Nephron (organoid): Measurements from ENCODE around the gene RBBP8.
A peak's percentile ranks its signal among the peaks of the same experiment; 100 is the strongest.

Source experiments
- H3K27ac Mint-ChIP-seq, 3 experiments: 2 replicates each; pipeline ENCODE4 v1.8.0; 2020; ENCODE audit warnings: mixed read lengths in 3 of 3, mild to moderate bottlenecking in 2 of 3, moderate library complexity in 1 of 3
- H3K27me3 Mint-ChIP-seq: 2 replicates; pipeline ENCODE4 v1.8.0; 2021; ENCODE audit warnings: low read depth, mild to moderate bottlenecking, moderate library complexity, mixed read lengths
- H3K36me3 Mint-ChIP-seq: 2 replicates; pipeline ENCODE4 v1.8.0; 2020; ENCODE audit warnings: low read depth, mixed read lengths
- H3K4me1 Mint-ChIP-seq: 2 replicates; pipeline ENCODE4 v1.8.0; 2020; ENCODE audit warnings: mixed read lengths
- H3K4me3 Mint-ChIP-seq, 3 experiments: 2 replicates each; pipeline ENCODE4 v1.8.0; 2020; ENCODE audit warnings: mild to moderate bottlenecking in 3 of 3, mixed read lengths in 3 of 3, moderate library complexity in 2 of 3
- H3K9me3 Mint-ChIP-seq: 2 replicates; pipeline ENCODE4 v1.8.0; 2020; ENCODE audit warnings: mixed read lengths
- TF ChIP-seq, protein P1 (sequence below), 3 experiments: fragments of 200-600 bp; sonication (generic); IDR thresholded peaks; one replicate each; pipeline ENCODE4 v1.5.0; 2021; ENCODE audit warnings: antibody characterized with exemption in 3 of 3; ENCODE audit not compliant: unreplicated experiment in 3 of 3

RBBP8 gene

GRCh38 chr18:23053776-23054457, 120.8 kb downstream of the RBBP8 start:
- no peak overlapping the region for H3K4me3 Mint-ChIP-seq

DNA sequence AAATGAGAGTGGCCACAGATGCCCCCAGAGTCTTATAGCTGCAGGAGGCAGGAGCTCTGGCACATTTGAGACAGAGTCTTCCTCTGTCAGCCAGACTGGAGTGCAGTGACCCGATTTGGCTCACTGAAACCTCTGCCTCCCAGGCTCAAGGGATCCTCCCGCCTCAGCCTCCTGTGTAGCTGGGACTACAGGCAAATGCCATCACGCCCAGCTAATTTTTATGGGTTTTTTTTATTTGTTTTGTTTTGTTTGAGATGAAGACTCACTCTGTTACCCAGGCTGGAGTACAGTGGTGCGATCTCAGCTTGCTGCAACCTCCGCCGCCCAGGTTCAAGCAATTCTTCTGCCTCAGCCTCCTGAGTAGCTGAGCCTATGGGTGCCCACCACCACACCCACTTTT, 121.4 kb downstream of the RBBP8 start:
- Mint-ChIP-seq H3K4me3 (no peak overlapping the region), H3K27me3 (peaks cover 10% of the 10 kb centered on the region), H3K36me3 (no peaks in the 10 kb centered on the region), H3K9me3 (no peaks in the 10 kb centered on the region), H3K4me1 (peaks cover 10% of the 10 kb centered on the region), H3K27ac (no peak overlapping the region)
- TF ChIP-seq, protein P1, sequence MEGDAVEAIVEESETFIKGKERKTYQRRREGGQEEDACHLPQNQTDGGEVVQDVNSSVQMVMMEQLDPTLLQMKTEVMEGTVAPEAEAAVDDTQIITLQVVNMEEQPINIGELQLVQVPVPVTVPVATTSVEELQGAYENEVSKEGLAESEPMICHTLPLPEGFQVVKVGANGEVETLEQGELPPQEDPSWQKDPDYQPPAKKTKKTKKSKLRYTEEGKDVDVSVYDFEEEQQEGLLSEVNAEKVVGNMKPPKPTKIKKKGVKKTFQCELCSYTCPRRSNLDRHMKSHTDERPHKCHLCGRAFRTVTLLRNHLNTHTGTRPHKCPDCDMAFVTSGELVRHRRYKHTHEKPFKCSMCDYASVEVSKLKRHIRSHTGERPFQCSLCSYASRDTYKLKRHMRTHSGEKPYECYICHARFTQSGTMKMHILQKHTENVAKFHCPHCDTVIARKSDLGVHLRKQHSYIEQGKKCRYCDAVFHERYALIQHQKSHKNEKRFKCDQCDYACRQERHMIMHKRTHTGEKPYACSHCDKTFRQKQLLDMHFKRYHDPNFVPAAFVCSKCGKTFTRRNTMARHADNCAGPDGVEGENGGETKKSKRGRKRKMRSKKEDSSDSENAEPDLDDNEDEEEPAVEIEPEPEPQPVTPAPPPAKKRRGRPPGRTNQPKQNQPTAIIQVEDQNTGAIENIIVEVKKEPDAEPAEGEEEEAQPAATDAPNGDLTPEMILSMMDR (IDR thresholded peaks at IDR 0.05; ENCODE audit: unreplicated experiment in 3 of 3): no peak

More at GRCh38 chr18:23053776-23054457, 120.8 kb downstream of the RBBP8 start:
- Mint-ChIP-seq H3K36me3 (no peaks in the 10 kb centered on the region), H3K4me1 (peaks cover 10% of the 10 kb centered on the region), H3K9me3 (no peaks in the 10 kb centered on the region), H3K27me3 (peaks cover 10% of the 10 kb centered on the region), H3K27ac (no peak overlapping the region)
- TF ChIP-seq, protein P1 (IDR thresholded peaks at IDR 0.05; ENCODE audit: unreplicated experiment in 3 of 3): peak; percentile 30 to 37 (median 37)

GRCh38 chr18:23056315-23056714, 123.2 kb downstream of the RBBP8 start:
- H3K9me3 Mint-ChIP-seq: no peaks in the 10 kb centered on the region
- TF ChIP-seq, protein P1 (IDR thresholded peaks at IDR 0.05; ENCODE audit: unreplicated experiment in 3 of 3): no peak
- H3K36me3 Mint-ChIP-seq: no peaks in the 10 kb centered on the region
- no peak overlapping the region for H3K4me3 Mint-ChIP-seq
- H3K27me3 Mint-ChIP-seq: peaks cover 10% of the 10 kb centered on the region
- H3K27ac Mint-ChIP-seq: no peak overlapping the region
- H3K4me1 Mint-ChIP-seq: peaks cover 10% of the 10 kb centered on the region

DNA sequence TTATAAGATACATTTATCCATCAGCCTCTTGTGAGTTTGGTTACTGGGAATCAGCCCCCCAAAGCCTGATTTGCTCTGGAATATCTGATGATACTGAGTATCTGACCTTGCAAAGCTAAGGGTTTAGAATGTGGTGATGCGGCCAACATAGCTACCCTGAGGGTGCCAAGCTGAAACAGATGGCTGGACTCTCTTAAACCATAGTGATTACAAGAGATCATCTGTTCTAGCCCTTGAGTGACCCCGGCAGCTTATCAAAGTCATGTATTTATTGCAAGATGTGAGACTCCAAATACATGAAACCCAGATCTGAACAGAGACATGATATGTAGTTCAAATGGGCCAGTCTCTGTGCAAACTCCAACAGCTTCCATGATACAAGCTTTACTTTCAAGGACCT, 124.0 kb downstream of the RBBP8 start:
- TF ChIP-seq, protein P1 (IDR thresholded peaks at IDR 0.05; ENCODE audit: unreplicated experiment in 3 of 3): no peak
- Mint-ChIP-seq H3K4me3 (no peak overlapping the region), H3K4me1 (peaks cover 10% of the 10 kb centered on the region), H3K9me3 (no peaks in the 10 kb centered on the region), H3K27me3 (peaks cover 10% of the 10 kb centered on the region), H3K27ac (no peak overlapping the region), H3K36me3 (no peaks in the 10 kb centered on the region)

DNA sequence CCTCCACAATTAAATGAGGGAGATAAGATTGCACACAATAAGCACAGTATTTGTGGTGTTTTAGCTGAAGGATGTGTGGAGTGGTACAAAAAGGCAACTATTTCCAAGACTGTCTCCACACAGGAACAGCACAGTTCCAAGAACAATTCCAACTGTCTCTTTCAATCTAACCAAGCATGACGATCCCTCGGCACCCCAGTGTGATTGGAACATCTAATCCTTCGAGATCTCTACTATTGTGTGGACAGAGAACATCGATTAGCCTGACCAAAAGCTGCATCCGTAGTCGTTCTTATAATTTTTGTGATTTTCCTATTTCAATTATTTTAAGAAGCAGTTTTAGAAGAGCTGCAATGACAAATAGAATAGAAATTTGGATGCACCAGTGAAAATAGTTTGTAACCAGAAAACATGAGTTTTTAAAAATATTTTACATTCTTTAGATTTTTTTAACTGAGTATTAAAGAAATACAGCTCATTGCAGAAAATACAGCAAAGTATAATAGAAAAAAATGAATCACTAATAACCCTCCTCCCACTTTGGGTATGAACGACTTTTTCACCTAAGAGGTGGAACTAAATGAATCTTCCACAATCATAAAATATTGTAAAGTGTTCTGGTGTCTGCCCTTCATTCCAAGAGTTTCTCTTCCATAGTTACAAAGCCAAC, 125.8 kb downstream of the RBBP8 start:
- no peaks in the 10 kb centered on the region for H3K36me3 Mint-ChIP-seq
- no peak overlapping the region for H3K4me3 Mint-ChIP-seq
- H3K4me1 Mint-ChIP-seq: peaks cover 4% of the 10 kb centered on the region
- TF ChIP-seq, protein P1 (IDR thresholded peaks at IDR 0.05; ENCODE audit: unreplicated experiment in 3 of 3): no peak
- peaks cover 8% of the 10 kb centered on the region for H3K9me3 Mint-ChIP-seq
- H3K27me3 Mint-ChIP-seq: peaks cover 10% of the 10 kb centered on the region
- H3K27ac Mint-ChIP-seq: no peak overlapping the region
